DOHH2 (cell line): ENCODE data around the gene LRRFIP2.

Experiments used
- H3F3A ChIP-seq: fragments of 200-600 bp; sonication (generic), shearing (Covaris generic); 2 replicates; pipeline ENCODE4 v1.6.0; 2016; ENCODE audit warnings: antibody characterized with exemption, mild to moderate bottlenecking; ENCODE audit not compliant: control insufficient read depth, insufficient read depth
- H3K27ac ChIP-seq: fragments of 200-600 bp; sonication (generic); 2 replicates; pipeline ENCODE4 v1.5.1; 2014; ENCODE audit warnings: low read depth, mild to moderate bottlenecking, low read length, moderate library complexity
- H3K27me3 ChIP-seq: fragments of 200-600 bp; sonication (generic); 2 replicates; pipeline ENCODE4 v1.6.1; 2014; ENCODE audit warnings: mild to moderate bottlenecking, low read length, mixed read lengths; ENCODE audit not compliant: control insufficient read depth
- H3K36me3 ChIP-seq: fragments of 200-600 bp; sonication (generic); 2 replicates; pipeline ENCODE4 v1.6.1; 2014; ENCODE audit warnings: mild to moderate bottlenecking, low read length, moderate library complexity, mixed read lengths; ENCODE audit not compliant: control insufficient read depth
- H3K4me1 ChIP-seq: fragments of 200-600 bp; sonication (generic); 2 replicates; pipeline ENCODE4 v1.6.1; 2014; ENCODE audit warnings: mild to moderate bottlenecking, low read length, mixed read lengths; ENCODE audit not compliant: control insufficient read depth
- H3K4me2 ChIP-seq: fragments of 200-600 bp; sonication (generic); 2 replicates; pipeline ENCODE4 v1.6.0; 2014; ENCODE audit warnings: mild to moderate bottlenecking, low read length, moderate library complexity
- H3K4me3 ChIP-seq: fragments of 200-600 bp; sonication (generic); 2 replicates; pipeline ENCODE4 v1.5.1; 2014; ENCODE audit warnings: mild to moderate bottlenecking, low read length, mixed read lengths
- H3K79me2 ChIP-seq: fragments of 200-600 bp; sonication (generic); 2 replicates; pipeline ENCODE4 v1.6.1; 2014; ENCODE audit warnings: mild to moderate bottlenecking, low read length, mixed read lengths; ENCODE audit not compliant: control insufficient read depth
- H3K9me2 ChIP-seq: fragments of 200-600 bp; sonication (generic); replicated peaks from 2 replicates; pipeline ENCODE4 v1.6.1; 2014; ENCODE audit warnings: mild to moderate bottlenecking, low read length, mixed read lengths; ENCODE audit not compliant: control insufficient read depth
- H3K9me3 ChIP-seq: fragments of 200-600 bp; sonication (generic); 2 replicates; pipeline ENCODE4 v1.6.1; 2014; ENCODE audit warnings: antibody characterized with exemption, low read length, mixed read lengths; ENCODE audit not compliant: control insufficient read depth, insufficient read depth
- H4K20me1 ChIP-seq: fragments of 200-600 bp; sonication (generic); 2 replicates; pipeline ENCODE4 v1.6.0; 2014; ENCODE audit warnings: low read depth, mild to moderate bottlenecking, antibody characterized with exemption, low read length, moderate library complexity; ENCODE audit not compliant: control insufficient read depth, insufficient read depth
- EZH2phosphoT487 ChIP-seq: fragments of 200-600 bp; sonication (generic); IDR thresholded peaks from 2 replicates; pipeline ENCODE4 v1.6.1; 2017; ENCODE audit warnings: borderline replicate concordance, mild to moderate bottlenecking, antibody characterized with exemption, low read length, moderate library complexity, mixed read lengths
- TF ChIP-seq, protein P1 (sequence below): fragments of 200-600 bp; sonication (generic); IDR thresholded peaks from one replicate; pipeline ENCODE4 v1.5.1; 2014; ENCODE audit warnings: antibody characterized with exemption, mild to moderate bottlenecking, low read depth, low read length; ENCODE audit not compliant: poor library complexity, severe bottlenecking

The LRRFIP2 gene

DNA sequence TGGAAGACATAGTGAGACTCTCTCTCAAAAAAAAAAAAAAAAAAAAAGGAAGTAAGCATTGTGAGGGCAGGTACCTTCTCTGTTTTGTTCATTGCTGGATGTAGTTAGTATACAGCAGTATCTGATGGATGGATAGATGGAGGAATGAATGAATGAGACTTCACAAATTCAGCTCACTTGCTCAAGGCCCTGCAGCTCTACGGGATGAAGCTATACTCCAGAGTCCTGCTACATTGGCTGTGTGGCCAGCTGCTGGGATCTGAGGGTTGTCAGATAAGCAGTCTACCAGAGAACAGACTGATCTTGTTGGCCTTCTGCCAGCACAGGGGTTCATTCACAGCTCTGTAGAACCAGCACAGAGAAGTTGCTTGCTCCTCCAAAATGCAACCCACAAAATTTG is 146.1 kb downstream of the LRRFIP2 start:
- peaks cover 94% of the 10 kb centered on the region for H3K36me3 ChIP-seq
- H3K79me2 ChIP-seq, result peaks cover 6% of the 10 kb centered on the region; the same call in 1 of the 2 replicates
- H3F3A ChIP-seq, result no peaks in the 10 kb centered on the region
- TF ChIP-seq EZH2phosphoT487, result no peak
- TF ChIP-seq, protein P1, sequence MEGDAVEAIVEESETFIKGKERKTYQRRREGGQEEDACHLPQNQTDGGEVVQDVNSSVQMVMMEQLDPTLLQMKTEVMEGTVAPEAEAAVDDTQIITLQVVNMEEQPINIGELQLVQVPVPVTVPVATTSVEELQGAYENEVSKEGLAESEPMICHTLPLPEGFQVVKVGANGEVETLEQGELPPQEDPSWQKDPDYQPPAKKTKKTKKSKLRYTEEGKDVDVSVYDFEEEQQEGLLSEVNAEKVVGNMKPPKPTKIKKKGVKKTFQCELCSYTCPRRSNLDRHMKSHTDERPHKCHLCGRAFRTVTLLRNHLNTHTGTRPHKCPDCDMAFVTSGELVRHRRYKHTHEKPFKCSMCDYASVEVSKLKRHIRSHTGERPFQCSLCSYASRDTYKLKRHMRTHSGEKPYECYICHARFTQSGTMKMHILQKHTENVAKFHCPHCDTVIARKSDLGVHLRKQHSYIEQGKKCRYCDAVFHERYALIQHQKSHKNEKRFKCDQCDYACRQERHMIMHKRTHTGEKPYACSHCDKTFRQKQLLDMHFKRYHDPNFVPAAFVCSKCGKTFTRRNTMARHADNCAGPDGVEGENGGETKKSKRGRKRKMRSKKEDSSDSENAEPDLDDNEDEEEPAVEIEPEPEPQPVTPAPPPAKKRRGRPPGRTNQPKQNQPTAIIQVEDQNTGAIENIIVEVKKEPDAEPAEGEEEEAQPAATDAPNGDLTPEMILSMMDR, result no peak
- H3K27ac ChIP-seq, result no peak overlapping the region
- H4K20me1 ChIP-seq, result no peaks in the 10 kb centered on the region
- no peaks in the 10 kb centered on the region for H3K27me3 ChIP-seq
- H3K4me2 ChIP-seq, result no peak overlapping the region
- H3K9me3 ChIP-seq, result no peaks in the 10 kb centered on the region
- H3K4me1 ChIP-seq, result peaks cover 10% of the 10 kb centered on the region
- H3K4me3 ChIP-seq, result no peak overlapping the region
- H3K9me2 ChIP-seq, result no peaks in the 10 kb centered on the region

DNA sequence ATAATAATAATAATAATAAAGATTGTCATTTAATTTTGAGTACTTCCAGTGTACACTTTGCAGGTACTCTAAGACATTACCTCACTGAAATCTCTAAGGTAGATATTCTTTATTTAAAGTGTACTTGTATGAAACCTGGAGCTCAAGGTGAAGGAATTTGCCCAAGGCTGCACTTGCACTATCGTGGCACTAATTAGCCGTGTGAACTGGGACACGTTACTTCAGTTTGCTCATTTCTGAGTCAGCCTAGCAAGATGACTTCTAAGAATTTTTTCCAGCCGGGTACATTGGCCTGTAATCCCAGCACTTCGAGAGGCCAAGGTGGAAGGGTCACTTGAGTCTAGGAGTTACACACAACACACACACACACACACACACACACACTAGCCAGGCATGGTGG is 147.5 kb downstream of the LRRFIP2 start:
- H4K20me1 ChIP-seq, result no peaks in the 10 kb centered on the region

DNA sequence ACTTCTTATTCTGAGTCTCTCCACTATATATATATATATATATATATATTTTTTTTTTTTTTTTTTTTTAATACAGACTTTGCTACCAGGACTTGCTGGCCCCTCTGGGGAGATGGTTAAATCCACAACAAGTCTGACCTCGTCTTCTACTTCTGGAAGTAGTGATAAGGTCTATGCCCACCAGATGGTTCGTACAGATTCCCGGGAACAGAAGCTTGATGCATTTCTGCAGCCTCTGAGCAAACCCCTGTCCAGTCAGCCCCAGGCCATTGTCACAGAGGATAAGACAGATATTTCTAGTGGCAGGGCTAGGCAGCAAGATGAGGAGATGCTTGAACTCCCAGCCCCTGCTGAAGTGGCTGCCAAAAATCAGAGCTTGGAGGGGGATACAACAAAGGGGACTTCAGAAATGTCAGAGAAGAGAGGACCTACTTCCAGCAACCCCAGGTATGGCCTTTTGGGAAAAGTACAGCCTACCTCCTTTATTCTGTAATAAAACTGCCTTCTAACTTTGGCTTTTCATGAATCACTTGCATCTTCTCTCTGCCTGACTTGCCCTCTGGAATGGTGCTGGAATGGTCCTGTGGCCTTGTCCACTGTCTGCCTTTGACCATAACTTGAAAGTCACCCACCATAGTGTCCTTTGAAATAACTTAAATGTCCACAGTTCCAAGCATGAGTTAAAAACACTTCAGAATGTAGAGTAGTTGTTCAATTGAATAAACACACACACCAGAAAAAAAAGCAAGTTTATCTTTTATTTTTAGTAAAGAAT is 148.6 kb downstream of the LRRFIP2 start:
- Histone ChIP-seq H3K36me3 (peaks cover 94% of the 10 kb centered on the region), H3K27me3 (no peaks in the 10 kb centered on the region), H3K4me2 (no peak overlapping the region), H3F3A (no peaks in the 10 kb centered on the region), H3K4me1 (peaks cover 10% of the 10 kb centered on the region), H3K4me3 (no peak overlapping the region), H3K27ac (no peak overlapping the region), H3K9me3 (no peaks in the 10 kb centered on the region), H3K79me2 (peaks cover 3% of the 10 kb centered on the region; the same call in 1 of the 2 replicates), H3K9me2 (no peaks in the 10 kb centered on the region), H4K20me1 (no peaks in the 10 kb centered on the region)
- no peak for TF ChIP-seq EZH2phosphoT487
- TF ChIP-seq, protein P1, result no peak

More for the DNA sequence above, 147.5 kb downstream of the LRRFIP2 start:
- Histone ChIP-seq H3K27ac (no peak overlapping the region), H3K4me3 (no peak overlapping the region), H3K9me3 (no peaks in the 10 kb centered on the region), H3K4me2 (no peak overlapping the region), H3K27me3 (no peaks in the 10 kb centered on the region), H3K9me2 (no peaks in the 10 kb centered on the region), H3F3A (no peaks in the 10 kb centered on the region), H3K79me2 (peaks cover 6% of the 10 kb centered on the region; the same call in 1 of the 2 replicates), H3K4me1 (peaks cover 10% of the 10 kb centered on the region), H3K36me3 (peaks cover 94% of the 10 kb centered on the region)
- TF ChIP-seq EZH2phosphoT487, result no peak
- TF ChIP-seq, protein P1, result no peak
